Hepatocyte (in vitro differentiated cells): ENCODE results near the gene ARHGAP18.
A peak's percentile ranks its signal among the peaks of the same experiment; 100 is the strongest.

Experiments
- EZH2 ChIP-seq: fragments of 200-600 bp; sonication (generic); IDR thresholded peaks from 2 replicates; pipeline ENCODE4 v1.6.1; 2016; ENCODE audit warnings: antibody characterized with exemption, mild to moderate bottlenecking, borderline replicate concordance
- TF ChIP-seq, protein P1 (sequence below): fragments of 200-600 bp; sonication (generic); IDR thresholded peaks from 2 replicates; pipeline ENCODE4 v1.5.1; 2016; ENCODE audit warnings: antibody characterized with exemption, mild to moderate bottlenecking; ENCODE audit not compliant: poor library complexity

- no peak for TF ChIP-seq EZH2
- TF ChIP-seq, protein P1, sequence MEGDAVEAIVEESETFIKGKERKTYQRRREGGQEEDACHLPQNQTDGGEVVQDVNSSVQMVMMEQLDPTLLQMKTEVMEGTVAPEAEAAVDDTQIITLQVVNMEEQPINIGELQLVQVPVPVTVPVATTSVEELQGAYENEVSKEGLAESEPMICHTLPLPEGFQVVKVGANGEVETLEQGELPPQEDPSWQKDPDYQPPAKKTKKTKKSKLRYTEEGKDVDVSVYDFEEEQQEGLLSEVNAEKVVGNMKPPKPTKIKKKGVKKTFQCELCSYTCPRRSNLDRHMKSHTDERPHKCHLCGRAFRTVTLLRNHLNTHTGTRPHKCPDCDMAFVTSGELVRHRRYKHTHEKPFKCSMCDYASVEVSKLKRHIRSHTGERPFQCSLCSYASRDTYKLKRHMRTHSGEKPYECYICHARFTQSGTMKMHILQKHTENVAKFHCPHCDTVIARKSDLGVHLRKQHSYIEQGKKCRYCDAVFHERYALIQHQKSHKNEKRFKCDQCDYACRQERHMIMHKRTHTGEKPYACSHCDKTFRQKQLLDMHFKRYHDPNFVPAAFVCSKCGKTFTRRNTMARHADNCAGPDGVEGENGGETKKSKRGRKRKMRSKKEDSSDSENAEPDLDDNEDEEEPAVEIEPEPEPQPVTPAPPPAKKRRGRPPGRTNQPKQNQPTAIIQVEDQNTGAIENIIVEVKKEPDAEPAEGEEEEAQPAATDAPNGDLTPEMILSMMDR: peak; percentile 91
Observed at GRCh38 chr6:129575378-129576118, 134.4 kb downstream of the ARHGAP18 start.
